Activated effector memory CD4-positive, alpha-beta T cell treated with Interleukin-2 at 50 U/mL for 16 hours (primary cell): ENCODE data around the gene CMTM4.
"Not testable (repeated sequence)": the region's sequence is repeated elsewhere in the genome, so short reads cannot be mapped to it uniquely, and the experiment has no call there.

ENCODE experiments used
- DNase-seq: peaks from one replicate; pipeline ENCODE4 v3.0.0-alpha.2; 2020

Gene CMTM4

DNA sequence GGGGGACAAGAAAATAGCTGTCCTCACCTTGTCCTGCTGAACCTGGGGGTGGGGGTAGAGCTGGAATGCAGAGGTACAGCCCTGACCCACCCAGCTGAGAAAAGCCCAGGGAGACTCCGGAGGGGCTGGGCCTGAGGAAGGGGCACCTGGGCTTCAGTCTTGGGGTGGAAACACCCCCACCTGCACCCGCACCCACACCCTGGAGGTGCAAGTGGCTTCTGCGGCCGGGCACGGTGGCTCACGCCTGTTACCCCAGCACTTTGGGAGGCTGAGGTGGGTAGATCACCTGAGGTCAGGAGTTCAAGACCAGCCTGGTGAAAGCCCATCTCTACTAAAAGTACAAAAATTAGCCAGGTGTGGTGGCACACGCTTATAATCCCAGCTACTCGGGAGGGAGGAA lies 84.6 kb downstream of the CMTM4 start:
- not testable (repeated sequence) for DNase-seq

DNA sequence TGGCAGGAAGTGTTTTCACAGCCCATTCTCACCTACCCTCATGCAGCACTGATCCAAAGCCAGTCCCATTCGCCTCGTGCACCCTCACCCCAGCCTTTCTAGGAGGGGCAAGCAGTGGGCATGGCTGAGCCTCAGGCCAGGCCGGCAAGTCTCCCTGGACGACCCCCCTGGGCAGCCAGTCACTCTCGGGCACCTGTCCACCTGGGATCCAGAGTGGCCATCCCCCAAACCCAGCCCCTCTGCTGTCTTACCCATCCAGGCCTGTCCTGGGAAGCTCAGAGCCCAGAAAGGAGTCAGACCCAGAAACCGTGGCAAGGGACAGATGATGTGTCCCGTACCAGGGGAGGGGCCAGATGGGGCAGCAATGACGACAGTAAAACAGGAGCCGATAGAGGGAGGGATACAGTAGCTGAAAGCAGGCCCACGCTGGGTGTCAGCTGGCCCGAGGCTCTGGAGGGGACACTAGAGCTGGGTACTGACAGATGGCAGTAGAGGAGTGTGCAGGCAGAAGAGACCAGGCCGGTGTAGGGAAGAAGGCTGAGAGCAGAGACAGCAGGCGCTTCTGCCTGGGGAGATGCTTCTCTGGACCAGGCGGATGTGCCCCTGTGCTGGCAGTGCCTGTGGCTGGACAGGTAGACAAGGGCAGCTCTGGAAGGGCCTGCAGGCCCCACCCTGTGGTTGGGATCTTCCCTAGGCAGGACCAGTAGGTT lies 86.3 kb downstream of the CMTM4 start:
- DNase-seq = no peak

DNA sequence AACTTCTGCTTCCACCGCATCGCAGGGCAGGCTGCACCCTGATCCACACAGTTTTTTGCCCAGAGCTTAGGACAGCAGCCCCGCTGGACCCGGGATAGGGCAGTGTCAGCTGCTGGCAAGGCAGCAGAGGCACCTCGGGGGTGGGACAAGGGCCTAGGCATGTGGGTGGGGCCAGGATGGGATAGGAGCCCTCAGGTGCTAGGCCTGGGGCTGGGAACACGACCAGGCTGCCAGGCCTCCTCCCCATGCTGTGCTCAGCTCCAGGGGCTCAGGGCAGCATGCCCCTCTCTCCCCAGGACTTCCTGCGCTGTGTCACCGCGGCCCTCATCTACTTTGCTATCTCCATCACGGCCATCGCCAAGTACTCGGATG lies 87.4 kb downstream of the CMTM4 start:
- DNase-seq = no peak

DNA sequence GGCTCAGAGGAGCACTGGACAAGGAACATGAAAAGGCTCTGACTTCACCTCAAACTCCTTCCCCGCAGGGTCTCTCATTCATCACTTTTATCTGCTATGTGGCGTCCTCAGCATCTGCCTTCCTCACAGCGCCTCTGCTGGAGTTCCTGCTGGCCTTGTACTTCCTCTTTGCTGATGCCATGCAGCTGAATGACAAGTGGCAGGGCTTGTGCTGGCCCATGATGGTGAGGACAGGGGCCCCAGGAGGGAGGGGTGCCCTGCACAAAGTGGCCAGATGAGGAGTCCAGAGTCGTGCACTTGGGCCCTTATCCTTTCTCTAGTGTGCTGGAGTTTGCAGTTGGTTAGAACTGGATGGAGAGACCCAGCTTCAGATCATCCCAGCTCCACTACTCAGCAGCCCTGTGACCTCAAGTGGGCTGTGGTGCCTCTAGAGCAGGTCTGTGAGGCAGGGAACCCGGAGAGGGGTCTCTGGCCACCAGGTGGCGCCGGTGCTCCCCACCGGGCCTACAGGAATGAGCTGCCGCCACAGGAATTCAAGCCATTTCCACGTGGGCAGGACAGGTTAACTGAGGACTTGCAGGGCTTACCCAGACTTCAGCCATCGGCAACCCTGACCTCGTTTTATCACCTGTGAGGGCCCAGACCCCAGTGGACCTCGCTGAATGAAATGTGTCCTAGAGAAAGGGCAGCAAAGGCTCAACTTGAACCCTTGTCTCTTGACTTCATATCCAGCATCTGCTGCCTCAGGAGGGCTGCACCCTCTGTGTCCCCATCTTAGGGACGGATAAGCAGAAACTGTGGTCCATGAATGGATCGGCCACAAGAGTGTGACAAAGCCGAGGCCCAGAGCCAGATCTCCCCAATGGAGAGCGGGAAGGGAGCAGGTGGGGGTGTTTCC lies 88.1 kb downstream of the CMTM4 start:
- DNase-seq = peak; percentile 69

DNA sequence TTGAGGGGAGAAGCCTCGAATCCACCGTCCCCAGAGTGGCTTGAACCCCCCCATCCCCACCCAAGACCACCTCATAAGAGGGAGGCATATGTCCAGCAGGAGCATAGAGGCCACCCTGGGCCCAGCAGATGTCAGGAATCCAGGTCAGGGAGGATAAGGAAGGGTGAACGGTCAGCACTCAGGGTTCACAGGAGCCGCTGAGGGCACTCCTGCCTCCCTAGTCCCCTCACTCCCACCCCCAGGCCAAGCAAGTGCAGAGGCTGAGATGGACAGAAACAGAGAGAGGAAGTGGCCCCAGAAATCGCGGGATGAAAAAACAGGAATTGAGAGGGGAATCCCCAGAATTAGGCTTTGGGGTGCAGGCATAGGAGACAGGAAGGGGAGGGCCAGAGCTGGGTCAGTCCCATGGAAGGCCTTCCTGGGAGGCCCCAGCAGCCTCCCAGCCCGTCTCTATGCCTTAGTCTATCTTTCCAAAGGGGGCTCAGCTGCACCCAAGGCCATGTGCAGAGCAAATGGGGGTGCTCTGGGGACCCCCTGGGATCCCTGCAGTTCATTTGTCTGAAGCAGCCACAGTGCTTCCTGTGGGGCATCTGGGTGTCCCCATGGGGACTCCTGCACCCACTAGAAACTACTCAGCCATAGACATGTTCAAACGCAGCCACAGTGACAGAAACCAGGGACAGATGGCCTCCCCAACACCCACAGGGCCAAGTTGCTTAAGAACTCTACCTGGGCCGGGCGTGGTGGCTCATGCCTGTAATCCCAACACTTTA lies 90.4 kb downstream of the CMTM4 start:
- no peak for DNase-seq

DNA sequence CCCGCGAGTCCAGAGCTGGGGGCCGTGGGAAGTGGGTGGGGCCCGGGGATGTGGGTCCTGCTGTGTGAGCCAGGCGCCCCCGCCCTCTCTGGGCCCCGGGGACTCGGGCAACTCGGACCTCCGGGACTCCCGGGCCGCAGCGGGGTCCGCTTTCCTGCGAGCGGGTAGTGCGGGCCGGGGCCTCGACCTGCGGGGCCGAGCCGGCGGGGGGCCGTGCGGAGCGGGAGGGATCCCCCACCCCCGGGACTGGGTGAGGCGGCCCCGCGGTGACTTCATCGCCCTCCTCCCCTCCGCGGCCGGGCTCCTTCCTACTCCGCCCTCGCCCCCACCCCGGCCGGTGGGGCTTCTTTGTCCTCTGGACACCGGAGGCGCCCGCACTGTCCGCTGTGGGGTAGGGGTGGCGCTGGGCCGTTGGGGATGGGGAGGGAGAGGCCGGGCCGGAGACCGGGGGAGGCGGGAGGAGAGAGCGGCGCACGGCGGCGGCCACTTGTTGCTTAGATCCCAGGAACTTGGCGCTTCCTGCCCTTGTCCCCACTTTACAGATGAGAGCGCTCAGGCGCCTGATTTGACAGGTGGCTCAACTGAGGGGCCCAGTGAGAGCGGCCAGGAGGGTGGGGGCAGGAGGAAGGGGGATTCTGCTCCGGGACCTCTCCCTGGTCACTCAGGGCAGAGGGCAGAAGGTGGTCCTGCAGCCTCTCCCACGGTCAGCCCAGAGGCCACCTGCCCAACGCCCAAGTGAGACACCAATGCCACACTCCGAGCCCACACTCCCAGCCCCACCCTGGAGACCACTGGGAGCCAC lies 91.2 kb downstream of the CMTM4 start:
- peak; percentile 29 for DNase-seq

DNA sequence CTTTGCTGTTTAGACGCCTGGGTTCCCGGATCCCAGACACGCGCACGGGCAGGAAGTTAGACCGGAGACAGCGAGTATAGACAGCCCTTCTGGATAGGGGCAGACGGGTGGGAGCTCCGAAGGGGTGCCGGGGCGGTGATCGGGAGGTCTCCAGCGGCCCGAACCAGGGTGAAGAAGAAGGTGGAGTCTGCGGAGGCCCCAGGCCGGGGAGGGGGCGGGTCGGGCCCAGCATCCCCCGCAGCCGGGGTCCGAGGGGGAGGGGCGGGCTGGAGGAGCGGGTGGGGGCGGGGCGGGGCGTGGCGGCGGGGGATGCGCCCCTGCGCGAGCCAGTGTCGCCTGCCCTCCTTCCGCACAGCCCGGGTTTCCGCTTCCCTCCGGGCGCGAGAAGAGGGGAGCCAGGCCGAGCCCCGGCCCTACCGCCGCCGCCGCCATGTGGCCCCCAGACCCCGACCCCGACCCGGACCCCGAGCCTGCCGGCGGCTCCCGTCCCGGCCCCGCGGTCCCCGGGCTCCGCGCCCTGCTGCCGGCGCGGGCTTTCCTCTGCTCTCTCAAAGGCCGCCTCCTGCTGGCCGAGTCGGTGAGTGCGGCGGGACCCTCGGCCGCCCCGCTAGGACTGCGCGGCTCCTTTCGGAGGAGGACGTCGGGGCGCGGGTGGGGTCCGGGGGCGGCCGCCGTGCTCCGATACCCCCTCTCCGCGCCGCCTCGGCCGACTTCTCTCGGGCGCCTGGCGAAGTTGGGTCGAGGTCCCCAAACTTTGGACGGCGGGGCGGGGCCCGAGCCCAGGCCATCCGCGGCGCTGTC lies 92.0 kb downstream of the CMTM4 start, which contains the start of gene CMTM3:
Gene CMTM3 (plus strand): TSS at position 329 of the 801 bp plus-strand sequence. CDS start 102 bp downstream, at position 431.
- peak; percentile 65 for DNase-seq

DNA sequence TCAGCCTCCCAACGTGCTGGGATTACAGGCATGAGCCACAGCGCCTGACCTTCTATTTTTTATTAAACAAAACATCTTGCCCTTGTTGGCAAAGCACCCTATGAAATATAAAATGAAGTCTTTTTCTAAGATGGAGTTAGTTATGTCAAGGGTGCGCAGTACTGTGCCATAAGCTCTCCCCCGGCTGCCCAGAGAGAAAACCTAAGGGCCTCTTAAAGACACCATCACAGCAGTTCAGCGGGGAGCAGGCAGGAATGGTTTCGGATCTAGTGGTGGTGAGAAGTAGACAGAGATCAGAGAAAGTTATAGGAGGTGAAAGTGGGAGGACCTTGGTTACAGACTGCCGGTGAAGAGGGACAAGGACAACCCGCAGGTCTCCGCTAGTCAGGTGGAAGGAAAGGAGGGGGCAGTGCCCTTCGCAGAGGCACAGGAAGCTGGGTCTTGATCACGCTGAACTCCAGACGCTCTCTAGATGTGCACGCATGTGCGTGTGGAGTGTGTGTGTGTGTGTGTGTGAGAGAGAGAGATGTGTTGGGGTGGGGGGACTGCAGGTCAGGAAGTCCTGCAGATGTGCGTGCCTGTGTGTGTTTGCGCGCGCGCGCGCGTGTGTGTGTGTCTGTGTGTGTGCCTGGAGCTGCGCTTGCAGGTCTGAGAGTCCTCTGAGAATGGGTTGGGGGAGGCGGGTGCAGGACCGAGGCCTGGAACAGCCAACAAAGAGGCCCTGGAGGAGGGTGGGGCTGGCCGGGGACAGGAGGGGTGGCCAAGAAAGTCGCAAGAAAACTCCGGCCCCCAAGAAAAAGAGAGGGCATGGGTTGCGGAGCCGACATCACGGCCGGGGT lies 92.8 kb downstream of the CMTM4 start:
- DNase-seq = peak; percentile 85

DNA sequence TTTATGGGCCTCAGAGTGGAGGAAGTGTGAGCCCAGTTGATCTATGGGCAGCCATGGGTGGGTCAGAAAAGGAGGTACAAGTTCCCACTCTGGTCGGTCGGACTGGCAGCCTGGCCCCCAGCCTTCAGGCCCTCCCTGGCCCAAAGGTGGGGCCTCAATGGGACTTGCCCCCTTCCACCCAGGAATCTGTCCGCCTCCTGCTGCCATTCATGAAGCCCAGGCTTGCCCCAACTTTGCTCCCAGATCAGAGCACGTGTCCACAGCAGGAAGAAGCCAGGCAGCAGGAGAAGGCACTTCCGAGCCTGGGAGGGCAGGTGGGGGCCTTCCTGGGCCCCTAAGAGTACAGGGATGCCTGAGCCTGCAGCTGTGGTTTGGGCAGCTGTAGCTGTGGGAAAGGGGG lies 95.1 kb downstream of the CMTM4 start:
- no peak for DNase-seq

DNA sequence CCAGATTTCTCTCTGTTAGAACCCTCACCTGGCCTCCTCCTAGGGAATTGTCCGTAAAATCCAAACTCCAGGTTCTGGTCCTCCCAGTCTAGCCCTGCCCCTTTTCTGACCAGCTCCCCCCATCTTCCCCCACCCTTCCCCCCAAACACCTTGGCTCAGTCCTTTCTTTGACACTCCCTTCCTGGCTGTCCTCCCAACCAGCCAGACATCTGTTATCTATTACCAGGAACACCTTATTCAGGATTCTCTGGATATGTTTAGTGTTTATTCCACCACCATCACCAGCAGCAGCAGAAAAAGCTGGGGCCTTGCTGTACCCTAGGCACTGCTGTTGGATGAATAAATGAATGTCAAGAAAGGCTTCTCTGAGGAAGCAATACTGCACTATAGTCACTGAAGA lies 96.1 kb downstream of the CMTM4 start:
- DNase-seq = no peak

DNA sequence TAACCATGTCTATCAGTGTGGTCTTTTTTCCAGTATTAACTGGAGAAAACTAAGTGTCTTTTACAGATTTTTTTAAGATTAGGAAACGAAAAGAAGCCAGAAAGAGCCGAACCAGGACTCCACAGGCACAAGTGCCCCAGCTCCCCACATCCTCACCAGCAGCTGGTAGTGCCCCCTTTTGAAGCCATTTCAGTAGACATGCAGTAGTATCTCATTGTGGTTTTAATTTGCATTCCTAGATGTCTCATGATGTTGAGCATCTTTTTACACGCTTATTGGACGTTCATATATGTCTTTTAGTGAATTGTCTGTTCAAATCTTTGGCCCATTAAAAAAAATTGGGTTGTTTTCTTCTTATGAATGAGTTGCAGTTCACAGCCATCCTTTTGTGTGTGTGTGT lies 96.8 kb downstream of the CMTM4 start:
- no peak for DNase-seq

DNA sequence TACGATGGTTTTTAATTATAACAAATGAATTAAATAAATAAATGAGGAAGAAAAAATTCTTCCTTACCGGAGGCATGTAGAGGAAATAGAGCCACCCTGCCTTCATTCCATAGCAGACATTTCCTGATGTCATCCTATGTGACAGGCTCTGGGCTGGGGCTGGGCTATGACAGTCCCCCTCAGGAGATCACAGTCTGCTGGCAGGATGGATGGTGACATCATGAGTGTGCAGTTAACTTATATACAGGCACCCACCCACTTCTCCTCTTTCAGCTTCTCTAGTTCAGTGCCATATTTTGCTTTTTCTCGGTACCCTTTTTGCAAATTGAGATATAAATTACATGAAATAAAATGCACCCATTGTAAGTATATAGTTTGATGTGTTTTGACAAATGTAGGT lies 98.4 kb downstream of the CMTM4 start:
- DNase-seq = no peak

DNA sequence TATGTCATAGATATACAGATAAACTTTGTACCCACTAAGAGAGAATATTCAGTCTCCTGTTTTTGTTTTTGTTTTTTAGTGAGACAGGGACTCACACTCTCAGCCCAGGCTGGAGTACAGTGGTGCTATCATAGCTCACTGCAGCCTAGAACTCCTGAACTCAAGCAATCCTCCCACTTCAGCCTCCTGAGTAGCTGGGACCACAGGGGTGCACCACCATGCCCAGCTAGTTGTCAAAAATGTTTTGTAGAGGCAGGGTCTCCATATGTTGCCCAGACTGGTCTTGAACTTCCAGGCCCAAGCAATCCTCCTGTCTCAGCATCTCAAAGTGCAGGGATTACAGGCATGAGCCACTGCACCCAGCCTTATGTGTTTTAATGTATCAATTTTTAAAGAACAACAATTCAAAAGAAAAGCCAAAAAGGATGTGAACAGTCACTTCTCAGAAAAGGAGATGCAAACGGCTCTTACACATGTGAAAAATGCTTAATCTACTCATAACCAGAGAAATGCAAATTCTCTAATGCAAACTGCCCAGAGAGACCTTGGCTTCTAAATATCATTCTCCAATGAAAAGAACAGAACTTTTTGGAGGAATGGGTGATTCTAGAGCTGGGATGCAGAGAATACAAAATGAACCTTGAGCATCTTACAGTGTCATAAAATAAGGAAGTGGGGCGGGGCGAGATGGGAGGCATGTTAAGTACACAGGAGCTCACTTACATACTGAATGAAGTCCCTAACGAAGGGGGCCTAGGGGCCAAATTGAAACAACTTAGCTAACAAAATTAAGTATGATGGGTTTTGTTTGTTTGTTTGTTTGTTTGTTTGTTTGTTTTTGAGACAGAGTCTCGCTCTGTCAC lies 99.3 kb downstream of the CMTM4 start:
- DNase-seq = no peak

DNA sequence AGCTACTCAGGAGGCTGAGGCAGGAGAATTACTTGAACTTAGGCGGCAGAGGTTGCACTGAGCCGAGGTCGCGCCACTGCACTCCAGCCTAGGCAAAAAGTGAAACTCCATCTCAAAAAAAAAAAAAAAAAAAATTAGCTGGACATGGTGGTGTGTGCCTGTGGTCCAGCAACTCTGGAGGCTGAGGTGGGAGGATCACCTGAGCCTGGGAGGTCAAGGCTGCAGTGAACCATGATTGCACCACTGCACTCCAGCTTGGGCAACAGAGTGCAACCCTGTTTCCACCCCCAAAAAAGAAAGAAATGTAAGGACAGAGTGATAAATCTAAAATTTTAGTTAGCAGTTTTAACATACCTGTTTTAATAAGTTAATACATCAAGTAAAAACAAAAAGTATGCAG lies 100.0 kb downstream of the CMTM4 start:
- not testable (repeated sequence) for DNase-seq

DNA sequence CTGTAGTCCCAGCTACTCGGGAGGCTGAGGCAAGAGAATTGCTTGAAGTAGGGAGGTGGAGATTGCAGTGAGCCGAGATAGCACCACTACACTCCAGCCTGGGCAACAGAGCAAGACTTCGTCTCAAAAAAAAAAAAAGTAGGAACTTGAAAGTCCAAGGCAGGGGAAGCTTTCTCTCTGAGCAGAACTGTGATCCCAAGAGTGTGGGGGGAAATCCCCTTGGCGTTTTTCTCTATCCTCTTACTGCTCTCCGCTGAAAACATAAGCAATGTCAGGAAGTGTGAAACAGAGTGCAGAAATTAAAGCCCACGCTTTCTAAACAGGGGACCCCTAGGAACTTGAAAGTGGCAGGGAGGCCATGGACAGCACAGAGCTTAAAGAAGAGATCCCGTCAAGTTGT lies 101.8 kb downstream of the CMTM4 start:
- DNase-seq = no peak

DNA sequence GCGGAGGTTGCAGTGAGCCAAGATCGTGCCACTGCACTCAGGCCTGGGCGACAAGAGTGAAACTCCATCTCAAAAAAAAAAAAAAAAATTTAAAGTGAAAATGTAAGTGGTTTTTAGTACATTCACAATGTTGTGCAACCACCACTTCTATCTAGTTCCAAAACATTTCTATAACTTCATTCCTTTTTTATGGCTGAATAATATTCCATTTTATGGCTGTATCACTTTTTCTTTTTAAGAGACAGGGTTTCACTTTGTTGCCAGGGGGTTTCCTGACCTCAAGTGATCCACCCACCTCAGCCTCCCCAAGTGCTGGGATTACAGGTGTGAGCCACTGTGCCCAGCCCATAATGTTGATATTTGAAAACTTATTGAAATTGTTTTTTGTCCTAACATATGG lies 103.7 kb downstream of the CMTM4 start:
- DNase-seq = no peak

DNA sequence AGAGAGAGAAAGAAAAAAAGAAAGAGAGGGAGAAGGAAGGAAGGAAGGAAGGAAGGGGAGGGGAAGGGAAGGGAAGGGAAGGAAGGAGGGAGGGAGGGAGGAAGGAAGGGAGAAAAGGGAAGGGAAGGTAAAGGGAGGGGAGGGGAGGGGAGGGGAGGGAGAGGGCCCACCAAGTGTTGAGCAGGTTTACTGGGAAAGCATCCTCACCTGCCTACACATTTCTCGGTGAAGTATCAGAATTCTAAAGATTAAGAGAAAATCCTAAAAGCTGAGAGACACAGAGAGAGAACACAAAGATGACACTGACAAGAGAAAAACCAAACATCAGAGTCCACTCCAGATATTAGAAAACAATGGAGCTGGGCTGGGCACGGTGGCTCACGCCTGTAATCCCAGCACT lies 104.3 kb downstream of the CMTM4 start:
- DNase-seq = no peak

DNA sequence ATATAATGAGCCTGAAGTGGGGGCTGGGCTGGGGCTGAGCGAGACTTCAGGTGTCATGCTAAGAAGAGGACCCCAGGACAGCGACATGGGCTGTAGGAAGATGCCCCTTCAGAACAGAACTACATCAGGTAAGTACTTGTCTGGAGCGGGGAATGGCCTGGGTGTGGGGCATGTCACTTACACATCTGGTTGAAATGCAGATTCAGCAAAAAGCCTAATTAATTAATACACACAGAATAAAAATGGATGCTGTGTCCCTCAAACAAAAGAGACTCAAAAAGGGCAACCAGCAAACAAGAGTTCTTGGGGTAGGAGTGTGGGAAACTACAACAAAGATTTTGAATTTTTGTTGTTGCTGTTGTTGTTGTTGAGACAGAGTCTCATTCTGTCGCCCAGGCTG lies 105.5 kb downstream of the CMTM4 start:
- DNase-seq = no peak

DNA sequence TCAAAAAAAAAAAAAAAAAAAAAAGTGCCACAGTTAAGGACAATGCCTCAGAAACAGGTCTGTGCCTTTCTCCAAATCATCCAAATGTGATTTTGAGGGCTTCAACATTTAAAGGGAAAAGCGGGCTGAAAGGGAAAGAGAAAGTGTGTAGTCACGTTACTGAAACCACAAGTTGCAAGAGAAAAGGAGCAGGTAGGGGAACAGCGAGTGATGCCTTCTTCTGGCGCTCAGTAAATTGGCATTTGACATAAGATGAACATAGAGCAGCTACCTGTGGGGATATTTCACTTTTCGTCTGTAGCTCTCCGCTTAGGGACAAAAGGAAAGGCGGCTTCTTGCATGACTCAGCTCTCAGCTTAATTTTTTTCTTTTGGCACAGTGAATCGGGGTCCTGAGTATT lies 106.2 kb downstream of the CMTM4 start:
- no peak for DNase-seq
